GM21619 (cell line): Measurements from ENCODE around the gene HEATR3.
"Not testable (repeated sequence)": the region's sequence is repeated elsewhere in the genome, so short reads cannot be mapped to it uniquely, and the experiment has no call there.

Experiments used
- ATAC-seq: cut with Tn5 transposase; IDR thresholded peaks from one replicate; pipeline ENCODE4 v1.9.1; 2021; ENCODE audit not compliant: unreplicated experiment

Gene HEATR3

GRCh38 chr16:50096791-50097190, 31.0 kb downstream of the HEATR3 start:
- no peak for ATAC-seq

GRCh38 chr16:50099957-50100648, 34.3 kb downstream of the HEATR3 start:
- no peak for ATAC-seq

- ATAC-seq, result peak; percentile 80
These were observed 36.4 kb downstream of the HEATR3 start for GRCh38 chr16:50102051-50102746.

- ATAC-seq, result no peak
These were observed 38.0 kb downstream of the HEATR3 start for GRCh38 chr16:50103764-50104163.

GRCh38 chr16:50114357-50115129, 48.8 kb downstream of the HEATR3 start:
- no peak for ATAC-seq

- ATAC-seq, result no peak
These were observed 54.9 kb downstream of the HEATR3 start for GRCh38 chr16:50120711-50121110.

GRCh38 chr16:50121278-50121677, 55.5 kb downstream of the HEATR3 start:
- ATAC-seq, result peak; percentile 49

GRCh38 chr16:50121721-50122445, 56.1 kb downstream of the HEATR3 start:
- ATAC-seq, result peak; percentile 57

- no peak for ATAC-seq
These were observed 57.6 kb downstream of the HEATR3 start for GRCh38 chr16:50123417-50123816.

GRCh38 chr16:50124769-50125168, 59.0 kb downstream of the HEATR3 start:
- ATAC-seq, result no peak

GRCh38 chr16:50126183-50126582, 60.4 kb downstream of the HEATR3 start:
- ATAC-seq, result no peak

- ATAC-seq, result not testable (repeated sequence)
These were observed 66.8 kb downstream of the HEATR3 start for GRCh38 chr16:50132571-50132970.

- no peak for ATAC-seq
These were observed 67.4 kb downstream of the HEATR3 start for GRCh38 chr16:50133214-50133613.

- no peak for ATAC-seq
These were observed 70.6 kb downstream of the HEATR3 start for GRCh38 chr16:50136399-50136798.

- no peak for ATAC-seq
These were observed 71.5 kb downstream of the HEATR3 start for GRCh38 chr16:50137268-50137667.

GRCh38 chr16:50139580-50139979, 73.8 kb downstream of the HEATR3 start:
- no peak for ATAC-seq

- ATAC-seq, result no peak
These were observed 78.4 kb downstream of the HEATR3 start for GRCh38 chr16:50144211-50144610.

GRCh38 chr16:50146479-50147435, 81.0 kb downstream of the HEATR3 start:
- no peak for ATAC-seq

GRCh38 chr16:50151322-50151721, 85.6 kb downstream of the HEATR3 start:
- no peak for ATAC-seq

GRCh38 chr16:50151756-50152155, 86.0 kb downstream of the HEATR3 start:
- no peak for ATAC-seq
